Nephron (organoid): Measurements from ENCODE around the gene MACROD2.

ENCODE experiments used
- H3K27ac Mint-ChIP-seq, 3 experiments: 2 replicates each; pipeline ENCODE4 v1.8.0; 2020; ENCODE audit warnings: mixed read lengths in 3 of 3, mild to moderate bottlenecking in 2 of 3, moderate library complexity in 1 of 3
- H3K27me3 Mint-ChIP-seq: 2 replicates; pipeline ENCODE4 v1.8.0; 2021; ENCODE audit warnings: low read depth, mild to moderate bottlenecking, moderate library complexity, mixed read lengths
- H3K36me3 Mint-ChIP-seq: 2 replicates; pipeline ENCODE4 v1.8.0; 2020; ENCODE audit warnings: low read depth, mixed read lengths
- H3K4me1 Mint-ChIP-seq: 2 replicates; pipeline ENCODE4 v1.8.0; 2020; ENCODE audit warnings: mixed read lengths
- H3K4me3 Mint-ChIP-seq, 3 experiments: 2 replicates each; pipeline ENCODE4 v1.8.0; 2020; ENCODE audit warnings: mild to moderate bottlenecking in 3 of 3, mixed read lengths in 3 of 3, moderate library complexity in 2 of 3
- H3K9me3 Mint-ChIP-seq: 2 replicates; pipeline ENCODE4 v1.8.0; 2020; ENCODE audit warnings: mixed read lengths
- TF ChIP-seq, protein P1 (sequence below), 3 experiments: fragments of 200-600 bp; sonication (generic); IDR thresholded peaks; one replicate each; pipeline ENCODE4 v1.5.0; 2021; ENCODE audit warnings: antibody characterized with exemption in 3 of 3; ENCODE audit not compliant: unreplicated experiment in 3 of 3

MACROD2 gene

DNA sequence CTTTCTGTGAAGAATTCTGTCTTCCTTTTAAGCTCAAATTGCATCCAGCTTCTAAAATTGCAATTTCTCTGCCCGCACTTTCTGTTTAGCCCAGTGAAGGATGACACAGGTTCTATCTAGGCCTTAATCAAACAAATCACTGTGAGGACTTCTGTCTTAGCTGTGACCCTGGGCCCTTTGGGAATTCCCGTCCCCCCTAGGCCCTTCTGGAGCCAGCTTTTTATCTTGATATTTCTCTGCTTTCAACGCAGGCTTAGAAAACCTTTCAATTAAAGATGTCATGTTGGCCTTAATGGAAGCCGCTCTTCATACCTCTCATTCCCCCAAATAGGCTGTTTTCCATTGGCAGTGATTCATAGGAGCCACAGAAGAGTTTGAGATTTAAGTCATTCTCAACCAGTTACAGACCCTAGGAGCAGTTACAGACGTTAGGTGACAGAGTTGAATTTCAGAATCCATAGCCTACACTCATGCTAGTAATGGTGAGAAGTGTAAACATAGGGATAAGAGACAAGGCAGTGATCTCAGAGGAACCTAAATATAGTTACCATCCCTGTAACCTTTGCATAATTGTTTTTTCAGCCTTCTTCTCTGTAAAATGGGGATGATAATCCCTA, 416.9 kb downstream of the MACROD2 start:
- TF ChIP-seq, protein P1, sequence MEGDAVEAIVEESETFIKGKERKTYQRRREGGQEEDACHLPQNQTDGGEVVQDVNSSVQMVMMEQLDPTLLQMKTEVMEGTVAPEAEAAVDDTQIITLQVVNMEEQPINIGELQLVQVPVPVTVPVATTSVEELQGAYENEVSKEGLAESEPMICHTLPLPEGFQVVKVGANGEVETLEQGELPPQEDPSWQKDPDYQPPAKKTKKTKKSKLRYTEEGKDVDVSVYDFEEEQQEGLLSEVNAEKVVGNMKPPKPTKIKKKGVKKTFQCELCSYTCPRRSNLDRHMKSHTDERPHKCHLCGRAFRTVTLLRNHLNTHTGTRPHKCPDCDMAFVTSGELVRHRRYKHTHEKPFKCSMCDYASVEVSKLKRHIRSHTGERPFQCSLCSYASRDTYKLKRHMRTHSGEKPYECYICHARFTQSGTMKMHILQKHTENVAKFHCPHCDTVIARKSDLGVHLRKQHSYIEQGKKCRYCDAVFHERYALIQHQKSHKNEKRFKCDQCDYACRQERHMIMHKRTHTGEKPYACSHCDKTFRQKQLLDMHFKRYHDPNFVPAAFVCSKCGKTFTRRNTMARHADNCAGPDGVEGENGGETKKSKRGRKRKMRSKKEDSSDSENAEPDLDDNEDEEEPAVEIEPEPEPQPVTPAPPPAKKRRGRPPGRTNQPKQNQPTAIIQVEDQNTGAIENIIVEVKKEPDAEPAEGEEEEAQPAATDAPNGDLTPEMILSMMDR (IDR thresholded peaks at IDR 0.05; ENCODE audit: unreplicated experiment in 3 of 3) = no peak
- Mint-ChIP-seq H3K4me1 (peaks cover 36% of the 10 kb centered on the region), H3K9me3 (no peaks in the 10 kb centered on the region), H3K36me3 (no peaks in the 10 kb centered on the region), H3K27ac (no peak overlapping the region), H3K4me3 (no peak overlapping the region), H3K27me3 (no peaks in the 10 kb centered on the region)

DNA sequence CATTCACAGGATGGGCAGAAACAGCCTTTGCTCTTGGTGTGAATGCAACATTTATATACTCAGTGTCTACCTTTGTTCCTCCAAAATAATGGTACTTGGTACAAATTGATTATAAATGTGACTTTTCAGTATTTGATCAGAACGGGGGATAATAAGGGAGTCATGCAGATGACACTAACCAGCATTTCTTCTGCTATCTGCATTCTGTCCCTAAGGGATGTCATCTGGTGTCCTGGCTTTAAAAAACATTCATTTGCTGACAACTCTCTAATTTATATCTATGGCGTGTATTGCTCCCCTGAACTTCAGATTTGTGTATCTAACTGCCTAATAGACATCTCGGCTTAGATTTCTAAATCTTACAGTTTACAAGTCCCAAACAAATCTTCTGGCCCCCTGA, 418.5 kb downstream of the MACROD2 start:
- Mint-ChIP-seq H3K4me3 (no peak overlapping the region), H3K4me1 (peaks cover 51% of the 10 kb centered on the region), H3K9me3 (no peaks in the 10 kb centered on the region), H3K36me3 (no peaks in the 10 kb centered on the region), H3K27me3 (no peaks in the 10 kb centered on the region), H3K27ac (peak overlapping the region in 2 of 3 experiments; percentile 9 to 32)
- TF ChIP-seq, protein P1 (IDR thresholded peaks at IDR 0.05; ENCODE audit: unreplicated experiment in 3 of 3) = no peak

DNA sequence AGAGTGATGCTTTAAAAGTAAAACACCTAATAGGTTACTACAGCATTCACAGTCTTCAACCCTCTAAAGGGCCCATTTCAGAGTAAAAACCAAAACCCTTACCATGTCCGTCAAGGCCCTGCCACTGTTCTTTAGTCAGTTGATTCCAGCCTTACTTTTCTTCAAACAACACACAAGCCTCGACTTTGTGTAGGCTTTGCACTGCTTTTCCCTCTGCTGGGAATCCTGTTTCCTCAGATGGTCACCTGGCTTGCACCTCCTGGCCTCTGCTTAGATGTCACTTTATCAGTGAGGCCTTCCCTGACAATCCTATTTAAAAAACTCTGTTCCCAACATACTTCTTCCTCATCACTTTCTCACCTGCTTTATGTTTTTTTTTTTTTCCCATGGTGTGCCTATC, 419.2 kb downstream of the MACROD2 start:
- Mint-ChIP-seq H3K27me3 (no peaks in the 10 kb centered on the region), H3K4me1 (peaks cover 53% of the 10 kb centered on the region), H3K27ac (peak overlapping the region in 1 of 3 experiments; percentile 65), H3K4me3 (no peak overlapping the region), H3K36me3 (no peaks in the 10 kb centered on the region), H3K9me3 (no peaks in the 10 kb centered on the region)
- TF ChIP-seq, protein P1 (IDR thresholded peaks at IDR 0.05; ENCODE audit: unreplicated experiment in 3 of 3) = no peak

DNA sequence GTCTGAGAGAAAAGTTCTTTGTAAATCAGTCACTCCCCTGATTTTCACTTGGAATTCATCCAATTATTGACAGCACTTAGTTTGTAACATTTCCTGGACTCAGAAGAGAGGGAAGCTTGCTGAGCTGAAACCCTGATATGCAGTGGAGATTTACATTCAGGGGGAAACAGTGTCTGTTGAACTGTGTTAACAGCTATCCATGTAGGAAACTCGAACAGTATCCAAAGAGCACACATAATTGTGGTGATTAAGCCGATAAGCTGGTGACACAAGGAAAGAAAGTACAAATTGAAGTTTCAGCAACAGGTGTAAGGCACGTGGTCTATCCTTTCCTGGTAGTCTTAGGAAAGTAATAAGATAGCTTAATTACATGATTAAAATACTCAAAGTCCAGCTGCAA, 420.2 kb downstream of the MACROD2 start:
- Mint-ChIP-seq H3K36me3 (no peaks in the 10 kb centered on the region), H3K27ac (peak overlapping the region; percentile 16 to 72 (median 65)), H3K4me3 (no peak overlapping the region), H3K9me3 (no peaks in the 10 kb centered on the region), H3K27me3 (no peaks in the 10 kb centered on the region), H3K4me1 (peaks cover 53% of the 10 kb centered on the region)
- TF ChIP-seq, protein P1 (IDR thresholded peaks at IDR 0.05; ENCODE audit: unreplicated experiment in 3 of 3) = no peak

DNA sequence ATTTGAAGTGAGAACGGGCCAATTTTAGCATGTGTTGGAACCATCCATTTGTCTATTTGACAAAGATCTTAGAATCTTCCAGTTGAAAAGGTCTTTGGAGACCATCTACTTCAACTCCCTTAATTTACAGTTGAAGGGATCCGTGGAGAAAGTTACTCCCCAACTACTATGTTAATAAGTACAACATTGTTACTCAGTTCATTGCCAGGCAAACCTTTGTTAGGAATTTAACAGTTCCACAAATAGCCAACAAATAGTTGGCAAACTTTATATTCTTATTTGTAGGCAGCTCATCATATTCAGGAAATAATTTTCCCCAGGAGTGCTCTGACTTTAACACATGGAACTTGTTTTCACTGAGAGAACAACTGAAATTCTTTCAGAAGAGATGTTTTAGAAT, 423.1 kb downstream of the MACROD2 start:
- Mint-ChIP-seq H3K4me1 (peaks cover 47% of the 10 kb centered on the region), H3K27ac (peak overlapping the region; percentile 4 to 91 (median 71)), H3K4me3 (no peak overlapping the region), H3K9me3 (no peaks in the 10 kb centered on the region), H3K27me3 (no peaks in the 10 kb centered on the region), H3K36me3 (no peaks in the 10 kb centered on the region)
- TF ChIP-seq, protein P1 (IDR thresholded peaks at IDR 0.05; ENCODE audit: unreplicated experiment in 3 of 3) = no peak

DNA sequence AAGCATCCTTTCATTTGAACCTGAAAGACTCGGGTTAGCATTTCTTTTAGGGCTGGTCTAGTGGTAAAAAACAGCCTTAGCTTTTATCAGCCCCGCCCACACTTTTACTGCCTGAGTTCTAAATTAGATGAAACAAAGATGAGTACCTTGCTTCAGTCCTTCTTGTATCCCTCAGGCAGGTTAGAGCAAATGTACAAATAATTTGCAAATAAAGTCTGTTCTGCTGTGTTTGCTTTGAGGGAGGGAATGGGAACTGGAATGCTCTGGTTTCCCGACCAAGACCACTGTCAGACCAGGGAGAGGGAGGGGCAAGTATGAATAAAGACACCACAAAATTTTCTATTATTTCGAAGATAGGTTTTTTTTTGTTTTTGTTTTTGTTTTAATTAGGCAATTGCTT, 427.6 kb downstream of the MACROD2 start:
- TF ChIP-seq, protein P1 (IDR thresholded peaks at IDR 0.05; ENCODE audit: unreplicated experiment in 3 of 3) = no peak
- no peak overlapping the region for H3K4me3 Mint-ChIP-seq
- peaks cover 11% of the 10 kb centered on the region for H3K4me1 Mint-ChIP-seq
- H3K9me3 Mint-ChIP-seq = no peaks in the 10 kb centered on the region
- no peaks in the 10 kb centered on the region for H3K27me3 Mint-ChIP-seq
- no peak overlapping the region for H3K27ac Mint-ChIP-seq
- no peaks in the 10 kb centered on the region for H3K36me3 Mint-ChIP-seq
